DND-41 (cell line): Measurements from ENCODE around the gene NRXN2.

Experiments
- ATAC-seq: fragments of 200-7000 bp; cut with Tn5 transposase; 3 replicates; pipeline ENCODE4 v1.9.1; 2021; ENCODE audit warnings: low read depth; ENCODE audit not compliant: insufficient read depth
- DNase-seq: peaks from one replicate; pipeline ENCODE4 v3.0.0-alpha.2; 2020
- H2AFZ ChIP-seq: 2 replicates; pipeline ENCODE4 v1.6.0; 2012; ENCODE audit warnings: low read depth, low read length
- H3K27ac ChIP-seq: 2 replicates; pipeline ENCODE4 v1.5.1; 2012; ENCODE audit warnings: low read length, inconsistent platforms
- H3K27me3 ChIP-seq: fragments of 200-600 bp; sonication (generic); 2 replicates; pipeline ENCODE4 v1.6.0; 2012; ENCODE audit warnings: low read length, mild to moderate bottlenecking, inconsistent platforms; ENCODE audit not compliant: insufficient read depth, poor library complexity
- H3K36me3 ChIP-seq: 2 replicates; pipeline ENCODE4 v1.5.1; 2012; ENCODE audit warnings: low read length, inconsistent platforms; ENCODE audit not compliant: insufficient read depth
- H3K4me1 ChIP-seq: 2 replicates; pipeline ENCODE4 v1.5.1; 2012; ENCODE audit warnings: mild to moderate bottlenecking, low read length; ENCODE audit not compliant: insufficient read depth
- H3K4me2 ChIP-seq: 2 replicates; pipeline ENCODE4 v1.6.0; 2012; ENCODE audit warnings: mild to moderate bottlenecking, moderate library complexity, low read length, inconsistent platforms; ENCODE audit not compliant: insufficient read depth
- H3K4me3 ChIP-seq, 2 experiments: fragments of 200-600 bp in 1 of 2; shearing (Covaris generic) in 1 of 2; 2 replicates each; pipeline ENCODE4 v1.5.1; 2012 to 2016; ENCODE audit warnings: inconsistent platforms in 2 of 2, low read length in 2 of 2, mild to moderate bottlenecking in 2 of 2, low read depth in 1 of 2, moderate library complexity in 1 of 2
- H3K79me2 ChIP-seq: 2 replicates; pipeline ENCODE4 v1.6.0; 2012; ENCODE audit warnings: low read length, inconsistent platforms; ENCODE audit not compliant: insufficient read depth
- H3K9ac ChIP-seq: 2 replicates; pipeline ENCODE4 v1.6.0; 2012; ENCODE audit warnings: low read depth, mild to moderate bottlenecking, inconsistent platforms, low read length, moderate library complexity
- H3K9me3 ChIP-seq: 2 replicates; pipeline ENCODE4 v1.5.1; 2012; ENCODE audit warnings: low read length, moderate library complexity, mild to moderate bottlenecking, inconsistent platforms; ENCODE audit not compliant: insufficient read depth, severe bottlenecking
- H4K20me1 ChIP-seq: 2 replicates; pipeline ENCODE4 v1.6.0; 2012; ENCODE audit warnings: low read length; ENCODE audit not compliant: insufficient read depth
- CTCF ChIP-seq: IDR thresholded peaks from 2 replicates; pipeline ENCODE4 v1.5.1; 2012; ENCODE audit warnings: borderline replicate concordance, low read length, moderate library complexity, mild to moderate bottlenecking; ENCODE audit not compliant: poor library complexity, severe bottlenecking; ENCODE audit errors: extremely low read depth
- EZH2 ChIP-seq: IDR thresholded peaks from 3 replicates; pipeline ENCODE4 v1.6.1; 2012; ENCODE audit warnings: borderline replicate concordance, low read depth, mild to moderate bottlenecking, moderate library complexity, low read length, inconsistent platforms; ENCODE audit not compliant: severe bottlenecking

The NRXN2 gene

GRCh38 chr11:64659417-64660144 lies 63.4 kb downstream of the NRXN2 start:
- H3K36me3 ChIP-seq, result no peaks in the 10 kb centered on the region
- ATAC-seq, result no peak
- no peak for TF ChIP-seq EZH2
- H3K79me2 ChIP-seq, result no peaks in the 10 kb centered on the region
- H4K20me1 ChIP-seq, result no peaks in the 10 kb centered on the region
- no peak overlapping the region for H2AFZ ChIP-seq
- no peak for DNase-seq
- no peaks in the 10 kb centered on the region for H3K9me3 ChIP-seq
- no peak overlapping the region for H3K4me2 ChIP-seq
- no peak overlapping the region for H3K27ac ChIP-seq
- H3K4me3 ChIP-seq, result no peak overlapping the region
- H3K27me3 ChIP-seq, result no peaks in the 10 kb centered on the region
- H3K4me1 ChIP-seq, result 0 out of 2 replicates have a peak, but pooled peaks cover 3% of the 10 kb centered on the region
- H3K9ac ChIP-seq, result no peak overlapping the region

GRCh38 chr11:64658265-64658664 lies 64.7 kb downstream of the NRXN2 start:
- Histone ChIP-seq H3K4me3 (no peak overlapping the region), H4K20me1 (no peaks in the 10 kb centered on the region), H3K36me3 (no peaks in the 10 kb centered on the region), H3K9ac (no peak overlapping the region), H2AFZ (no peak overlapping the region), H3K27ac (no peak overlapping the region), H3K9me3 (no peaks in the 10 kb centered on the region), H3K27me3 (no peaks in the 10 kb centered on the region), H3K79me2 (no peaks in the 10 kb centered on the region), H3K4me1 (0 out of 2 replicates have a peak, but pooled peaks cover 3% of the 10 kb centered on the region), H3K4me2 (no peak overlapping the region)
- DNase-seq (peak; percentile 38), ATAC-seq (peak; percentile 76)
- no peak for TF ChIP-seq EZH2
- TF ChIP-seq CTCF, result no peak

- Histone ChIP-seq H3K27me3 (no peaks in the 10 kb centered on the region), H3K9me3 (no peaks in the 10 kb centered on the region), H3K79me2 (no peaks in the 10 kb centered on the region), H2AFZ (no peak overlapping the region), H3K4me1 (0 out of 2 replicates have a peak, but pooled peaks cover 3% of the 10 kb centered on the region), H3K27ac (no peak overlapping the region), H3K36me3 (no peaks in the 10 kb centered on the region), H4K20me1 (no peaks in the 10 kb centered on the region), H3K4me2 (no peak overlapping the region), H3K4me3 (no peak overlapping the region), H3K9ac (no peak overlapping the region)
- DNase-seq (no peak), ATAC-seq (no peak)
- TF ChIP-seq CTCF (no peak), EZH2 (no peak)
Observed at GRCh38 chr11:64656862-64657261, 66.1 kb downstream of the NRXN2 start.

GRCh38 chr11:64655941-64656601 lies 66.9 kb downstream of the NRXN2 start:
- no peak overlapping the region for H3K9ac ChIP-seq
- H2AFZ ChIP-seq, result no peak overlapping the region
- no peak overlapping the region for H3K4me3 ChIP-seq
- no peaks in the 10 kb centered on the region for H3K27me3 ChIP-seq
- no peak overlapping the region for H3K4me2 ChIP-seq
- H3K79me2 ChIP-seq, result no peaks in the 10 kb centered on the region
- DNase-seq, result no peak
- no peak for ATAC-seq
- 0 out of 2 replicates have a peak, but pooled peaks cover 3% of the 10 kb centered on the region for H4K20me1 ChIP-seq
- H3K36me3 ChIP-seq, result no peaks in the 10 kb centered on the region
- H3K9me3 ChIP-seq, result no peaks in the 10 kb centered on the region
- no peak overlapping the region for H3K27ac ChIP-seq
- 0 out of 2 replicates have a peak, but pooled peaks cover 3% of the 10 kb centered on the region for H3K4me1 ChIP-seq
- TF ChIP-seq EZH2 (no peak), CTCF (no peak)
